Inflammatory macrophage (primary cell): ENCODE data around the gene SMIM30.

Source experiments
- DNase-seq, 2 donors: peaks; one replicate each; pipeline ENCODE4 v3.0.0-alpha.2; 2020 to 2022

The SMIM30 gene

DNA sequence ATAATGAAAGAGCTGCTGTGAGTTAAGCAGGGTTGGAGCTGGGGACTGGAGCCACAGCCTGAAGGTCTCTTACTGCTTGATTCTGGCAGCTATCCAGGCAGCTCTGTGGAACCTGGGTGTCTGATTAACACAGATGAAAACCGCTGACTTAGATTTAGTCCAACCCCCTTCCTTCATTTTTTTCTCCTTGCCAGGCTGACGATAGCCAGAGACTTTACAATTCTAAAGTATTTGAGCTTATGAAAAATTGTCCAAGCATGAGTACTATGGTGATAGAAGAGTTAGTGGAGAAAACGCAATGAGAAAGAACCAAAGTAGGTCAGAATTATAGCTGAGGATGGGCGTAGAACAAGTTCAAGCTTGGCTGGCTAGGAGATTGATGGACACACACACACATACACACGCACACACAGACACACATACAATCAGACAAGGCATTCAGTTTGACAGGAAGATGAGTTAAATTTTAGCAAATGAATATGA, 18.2 kb downstream of the SMIM30 start:
- DNase-seq, result no peak

DNA sequence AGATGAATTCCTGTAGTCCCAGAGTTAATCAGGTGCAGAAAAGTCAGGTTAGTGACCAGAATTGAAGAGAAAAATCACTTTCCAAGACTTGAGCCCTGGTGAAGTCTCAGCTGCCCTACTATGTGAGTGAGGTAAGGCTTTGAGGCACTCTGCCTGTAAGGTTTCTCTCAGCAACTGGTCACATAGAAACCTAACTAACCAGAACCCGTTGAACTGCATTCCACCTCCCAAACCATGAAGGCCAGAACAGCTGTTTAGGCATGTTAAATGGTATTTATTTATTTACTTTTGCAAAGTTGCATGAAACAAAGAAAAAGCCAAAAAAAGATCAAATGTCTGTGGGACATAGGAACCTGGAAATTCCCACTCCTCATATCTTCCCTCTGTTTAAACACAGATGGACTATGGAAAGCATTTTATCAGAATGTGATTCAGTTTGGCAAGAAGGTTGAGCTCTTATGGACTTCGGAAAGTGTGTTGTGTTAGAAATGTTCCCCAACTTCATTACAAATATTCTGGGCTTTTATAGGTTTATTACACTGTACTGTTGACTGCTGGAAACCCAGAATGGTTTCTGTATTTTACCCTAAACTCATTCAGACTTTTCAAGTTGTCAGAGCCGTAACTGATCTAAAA, 19.0 kb downstream of the SMIM30 start:
- no peak for DNase-seq

DNA sequence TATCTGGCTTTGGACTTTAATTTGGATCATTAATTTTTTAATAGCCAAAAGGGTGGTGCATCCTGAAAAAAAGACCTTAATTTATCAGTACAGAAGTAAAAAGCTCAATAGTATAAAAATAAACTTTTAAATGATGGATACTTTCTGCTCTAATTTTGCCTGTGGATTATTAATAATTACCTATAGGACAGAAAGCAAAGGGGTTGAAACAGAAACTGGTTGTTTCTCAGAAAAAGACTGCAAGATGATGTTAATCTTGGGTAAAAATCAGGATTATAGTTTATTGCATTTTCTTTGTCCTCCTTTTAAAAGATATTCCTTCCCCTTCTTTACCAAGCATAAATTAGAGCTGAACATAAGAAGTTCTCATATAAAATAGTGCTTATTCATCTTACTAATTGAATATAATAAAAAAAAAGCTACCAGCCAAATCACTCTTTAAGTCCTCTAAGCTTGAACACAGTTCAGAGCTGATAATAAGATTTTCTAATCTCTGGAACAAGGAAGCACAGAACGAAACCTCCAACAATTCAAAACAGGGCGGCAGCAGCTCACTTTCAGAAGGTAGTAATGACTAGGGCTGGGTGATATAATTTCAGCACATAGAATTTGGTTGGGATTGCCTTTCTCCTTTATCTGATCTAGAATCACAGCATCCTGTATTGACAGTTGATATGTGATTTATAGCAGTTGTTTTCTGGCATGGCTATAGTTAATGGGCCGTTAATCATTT, 23.7 kb downstream of the SMIM30 start:
- no peak for DNase-seq

DNA sequence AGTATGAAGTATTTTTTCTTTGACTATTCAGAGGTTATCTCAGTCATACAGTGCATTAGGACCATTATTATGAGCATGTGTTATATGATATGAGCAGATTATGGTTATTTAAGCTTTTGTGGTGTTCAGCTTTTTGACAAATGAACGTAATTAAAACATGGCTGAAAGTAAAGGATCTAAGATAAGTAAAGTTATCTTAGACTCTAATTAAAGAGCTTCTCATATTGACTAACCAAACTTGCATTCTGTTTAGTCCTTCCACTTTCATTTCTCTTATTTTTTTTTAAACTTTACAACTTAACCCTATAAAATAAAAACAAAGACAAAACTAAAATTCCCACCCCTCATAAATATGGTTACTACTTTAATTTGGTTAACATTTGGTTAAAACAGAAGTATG, 24.8 kb downstream of the SMIM30 start:
- DNase-seq, result no peak

DNA sequence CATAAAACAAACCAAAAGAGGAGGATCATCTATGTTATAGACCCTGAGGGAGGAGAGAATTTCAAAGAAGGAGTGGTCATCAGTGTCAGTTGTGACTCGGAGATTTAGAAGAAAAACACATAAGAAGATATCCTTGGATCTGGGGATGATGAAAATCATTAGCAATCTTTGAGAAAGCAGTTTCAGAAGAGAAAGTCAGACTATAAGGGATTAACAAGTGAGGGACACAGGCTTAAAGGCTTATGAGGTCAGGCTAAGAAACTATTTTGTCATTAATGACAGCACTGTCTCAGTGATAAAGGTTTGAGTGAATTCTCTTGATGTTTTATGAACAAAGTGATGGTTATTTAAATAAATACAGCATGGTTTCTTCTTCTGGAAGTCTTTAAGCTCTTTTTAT, 25.6 kb downstream of the SMIM30 start:
- DNase-seq, result no peak

DNA sequence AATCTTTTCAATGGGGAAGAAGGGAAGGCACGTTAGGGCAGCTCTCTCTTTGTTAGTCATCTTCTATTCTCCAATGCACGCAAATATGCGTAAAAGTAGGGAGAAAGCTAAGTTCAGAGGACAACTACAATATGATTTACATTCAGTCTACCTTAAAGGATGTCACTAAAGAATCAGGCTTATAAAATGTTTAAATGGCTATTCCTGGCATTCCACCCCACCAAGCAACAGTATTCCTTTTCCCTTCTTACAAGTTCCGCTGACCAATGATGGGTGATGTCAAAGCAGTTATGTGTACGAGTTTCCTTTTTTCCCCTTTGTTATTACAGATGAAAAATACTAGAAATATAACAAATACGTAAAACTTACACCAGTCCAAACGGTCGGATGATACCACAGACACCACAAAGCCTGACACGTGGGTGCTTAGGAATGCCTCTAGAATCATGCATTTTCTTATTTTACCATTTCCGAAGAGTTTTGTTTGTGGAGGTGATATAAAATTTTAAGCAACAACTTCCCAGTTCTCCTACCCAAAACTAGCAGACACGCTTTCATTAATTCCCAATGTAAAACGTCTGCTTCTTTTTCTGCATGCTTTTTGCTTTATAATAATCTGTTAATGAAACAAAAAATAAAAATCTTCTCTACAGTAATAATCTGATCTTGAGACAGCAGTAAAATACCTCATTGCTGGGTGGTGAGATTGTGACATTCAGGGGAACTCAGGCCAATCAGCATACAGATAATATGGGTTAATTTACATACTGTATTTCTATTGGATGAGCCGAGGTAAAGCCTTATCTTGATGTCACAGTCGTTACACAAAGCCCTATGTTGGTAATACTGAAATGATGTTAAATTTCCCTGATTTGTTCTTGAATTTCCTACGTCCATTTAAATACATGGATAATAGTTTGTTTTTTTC, 31.0 kb downstream of the SMIM30 start:
- peak; percentile 22 to 23 for DNase-seq

DNA sequence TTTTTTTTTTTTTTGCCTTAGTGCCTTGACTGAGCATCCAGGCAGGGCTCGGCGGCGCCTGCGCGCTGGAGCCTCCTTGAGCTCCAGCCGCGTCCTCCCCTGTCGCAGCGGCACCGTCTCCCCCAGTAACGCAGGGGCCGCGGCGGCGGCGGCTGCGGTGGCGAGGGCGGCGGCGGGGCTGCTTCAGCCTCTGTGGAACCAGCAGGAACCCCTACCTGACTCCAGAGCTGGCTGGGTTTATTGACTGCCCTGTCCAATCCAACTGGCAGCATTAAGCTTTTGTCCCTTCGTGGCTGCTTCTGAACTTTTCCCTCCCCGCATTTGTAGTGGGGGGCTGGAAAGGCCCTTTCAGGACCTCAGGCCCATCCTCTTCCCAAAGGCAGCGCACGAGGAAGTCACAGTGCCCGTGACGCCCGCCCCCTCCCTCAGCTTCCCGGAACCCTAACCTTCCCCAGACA, 31.9 kb downstream of the SMIM30 start, which contains the start of gene GPR85:
Gene GPR85 (minus strand): TSS at position 397 of the 458 bp plus-strand sequence. CDS start 2,106 bp downstream, outside the sequence.
- peak in 1 of 2 donors; percentile 19 for DNase-seq

DNA sequence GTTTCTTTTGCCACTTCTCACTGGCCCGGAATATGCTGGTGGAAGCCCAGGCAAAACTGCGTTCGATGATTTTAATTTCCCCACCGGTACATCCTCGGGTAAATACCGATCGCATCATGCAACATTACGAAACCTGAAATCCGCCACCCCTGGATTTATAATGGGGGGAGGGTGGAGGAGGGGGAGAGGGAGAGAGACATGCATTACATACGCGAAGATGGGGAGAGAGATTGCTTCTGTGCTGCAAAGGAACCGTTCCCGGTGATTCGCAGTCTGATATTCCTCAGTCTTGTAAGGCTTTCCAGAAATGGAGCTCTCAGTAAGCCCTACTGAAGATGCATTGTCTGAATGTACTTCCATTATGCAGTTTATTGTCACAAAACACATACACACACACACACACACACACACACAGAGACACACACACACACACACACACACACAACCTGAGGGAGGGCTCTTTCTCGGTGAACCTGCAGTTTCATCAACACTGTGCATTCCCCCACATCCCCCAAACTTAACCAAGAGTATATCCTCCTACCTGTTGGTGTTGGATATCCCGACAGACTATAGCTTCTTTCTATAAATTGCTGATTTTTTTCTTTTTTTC, 32.5 kb downstream of the SMIM30 start:
- no peak for DNase-seq

DNA sequence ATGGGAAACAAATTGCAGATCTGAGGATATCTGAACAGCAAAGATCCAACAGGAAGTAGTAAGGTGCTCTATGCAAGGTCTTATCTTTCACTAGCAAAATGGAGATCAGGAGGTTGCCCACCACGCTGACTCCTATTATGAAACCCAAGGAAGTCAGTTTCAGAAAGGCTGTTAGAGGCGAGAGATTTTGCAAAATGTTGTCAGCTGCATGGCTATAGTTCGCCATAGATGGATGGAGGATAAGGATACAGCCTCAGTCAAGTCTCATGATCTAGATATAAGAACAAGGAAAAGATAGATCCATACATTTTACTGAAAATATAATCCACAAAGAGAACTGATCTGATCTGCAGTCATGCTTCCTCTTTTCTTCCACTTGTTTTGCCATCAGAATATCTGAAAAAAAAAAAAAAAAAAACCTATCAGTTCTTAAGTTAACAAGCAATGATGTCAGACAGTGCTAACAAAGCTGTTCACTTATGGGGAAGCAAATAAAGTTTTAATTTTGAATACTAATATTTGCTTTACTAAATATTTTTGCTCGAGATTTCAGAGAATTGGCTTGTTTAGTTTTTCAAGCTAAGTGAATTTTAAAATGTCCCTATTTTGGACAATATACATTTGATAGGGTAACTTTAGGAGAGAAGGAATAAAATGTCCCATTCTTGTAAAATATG, 33.7 kb downstream of the SMIM30 start:
- no peak for DNase-seq

DNA sequence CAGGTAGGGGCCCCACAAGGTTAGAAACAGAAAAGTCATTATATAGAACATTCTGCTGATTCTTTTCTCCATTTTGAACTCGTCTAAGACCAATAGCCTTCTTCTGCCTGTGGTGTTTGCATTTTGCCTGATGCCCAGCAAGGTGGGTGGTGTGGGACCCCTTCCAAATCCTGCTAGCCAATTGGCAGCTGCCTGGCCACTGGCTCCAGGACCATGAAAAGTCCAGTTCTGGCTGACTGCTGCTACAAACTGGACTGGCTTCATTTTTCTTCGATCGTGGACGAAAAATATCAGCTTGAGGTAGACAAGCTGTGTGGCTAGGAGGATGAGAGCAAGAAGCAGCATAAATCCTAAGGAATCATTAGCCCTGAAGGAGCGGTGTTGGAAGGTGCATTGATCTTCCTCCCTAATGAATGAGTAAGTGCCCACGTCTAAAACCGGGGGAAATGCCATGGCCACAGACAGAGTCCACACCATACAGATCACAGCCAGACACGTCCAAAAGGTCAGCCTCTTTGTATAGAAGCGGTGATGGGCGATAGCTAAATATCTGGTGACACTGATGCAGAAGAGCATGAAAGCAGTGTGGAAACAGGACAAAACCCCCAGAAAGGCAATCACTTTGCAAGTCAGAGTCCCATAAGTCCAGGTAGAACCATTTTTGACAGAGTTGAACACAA, 34.4 kb downstream of the SMIM30 start:
- no peak for DNase-seq

DNA sequence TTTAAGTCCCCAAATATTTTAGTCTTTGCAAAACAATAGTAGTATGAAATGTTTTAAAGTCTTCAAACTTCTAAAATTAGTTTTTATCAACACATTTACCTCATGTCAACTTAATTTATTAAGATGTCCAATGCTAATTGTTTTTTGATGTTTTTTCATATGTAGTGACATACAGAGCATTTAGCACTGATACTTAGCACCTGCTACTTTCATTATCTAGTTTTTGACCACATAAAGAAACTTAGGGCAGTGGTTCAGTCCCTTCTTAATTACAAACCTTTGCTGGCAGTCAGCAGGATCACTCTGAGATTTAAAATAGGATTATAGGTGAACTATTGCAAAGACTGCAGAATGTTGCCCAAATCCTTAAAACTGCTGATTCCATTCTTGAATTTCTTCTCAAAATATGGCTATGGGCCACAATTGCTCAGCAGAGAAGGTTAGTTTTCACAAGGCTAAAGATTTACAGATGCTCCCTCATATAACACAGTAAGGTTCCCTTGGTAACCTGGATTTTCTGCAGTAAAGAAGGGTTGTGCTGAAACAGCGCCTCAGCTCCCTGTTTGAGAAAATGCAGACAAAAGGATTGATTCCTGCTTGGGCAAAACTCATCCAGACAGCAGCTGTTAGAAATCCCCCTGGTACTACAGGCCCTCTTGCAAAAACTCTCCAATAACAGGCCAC, 35.1 kb downstream of the SMIM30 start:
- no peak for DNase-seq

DNA sequence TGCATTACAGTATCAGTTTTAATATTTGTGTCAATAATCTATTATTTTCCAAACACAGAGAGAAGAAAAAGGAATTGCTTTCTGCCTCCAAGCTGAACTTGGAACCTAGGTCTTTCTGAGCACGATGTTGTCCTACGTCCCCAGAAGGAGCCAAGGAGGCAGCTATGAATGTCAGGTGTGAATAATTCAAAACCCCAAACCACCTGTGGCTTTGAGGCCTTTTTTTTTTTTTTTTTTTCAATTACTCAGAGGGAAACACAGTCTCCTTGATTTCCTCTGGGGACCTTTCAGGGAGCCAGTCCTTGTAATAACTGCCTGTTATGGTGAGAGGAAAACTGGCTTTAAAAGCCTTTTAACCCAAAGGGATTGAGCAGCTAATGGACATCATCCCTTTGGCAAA, 40.0 kb downstream of the SMIM30 start:
- DNase-seq, result no peak

DNA sequence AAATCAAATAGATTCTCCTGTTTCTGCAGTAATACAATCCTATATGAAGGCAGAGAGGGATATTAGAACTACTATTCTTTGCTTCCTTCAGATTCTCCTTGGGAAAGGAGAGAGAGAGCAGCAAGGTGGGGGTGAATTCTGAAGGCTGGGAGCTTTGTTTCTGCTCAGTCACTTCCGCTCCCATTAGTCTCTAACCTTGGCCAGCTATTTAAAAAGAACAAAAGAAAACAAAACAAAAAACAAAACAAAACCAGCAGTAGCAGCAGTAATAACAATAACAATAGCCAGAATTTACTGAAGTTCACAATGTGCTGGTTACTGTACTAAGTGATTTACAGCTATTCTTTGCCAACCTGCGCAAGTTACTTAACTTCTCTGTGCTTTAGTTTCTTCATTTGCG, 41.7 kb downstream of the SMIM30 start:
- no peak for DNase-seq

DNA sequence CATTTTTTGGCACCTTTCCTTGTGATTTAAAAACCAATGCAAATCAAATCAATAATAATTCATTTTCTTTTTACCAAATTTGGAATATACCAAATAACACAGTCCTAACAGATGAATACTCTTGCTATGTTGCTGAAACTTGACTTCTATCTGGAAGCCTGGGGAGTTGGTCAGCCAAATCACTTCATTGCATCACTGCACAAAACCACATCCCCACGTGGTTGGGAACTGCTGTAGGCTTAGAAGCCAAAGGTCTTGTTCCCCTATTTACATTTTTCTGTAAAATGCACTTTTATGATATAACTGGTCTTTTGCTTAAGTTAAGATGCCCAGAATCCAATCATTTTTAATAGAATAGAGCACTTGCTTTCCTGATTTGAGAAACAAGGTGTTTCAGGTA, 46.9 kb downstream of the SMIM30 start:
- peak; percentile 89 to 90 for DNase-seq
